Measurements from ENCODE around the gene FABP6. TPM values are rescaled to one million over a fixed set of nuclear protein-coding genes. Genes with fewer than 3 reads are reported as not detected.

FABP6 gene
- total RNA-seq, 1 experiment from 2014 or later, result 0.31 TPM

DNA sequence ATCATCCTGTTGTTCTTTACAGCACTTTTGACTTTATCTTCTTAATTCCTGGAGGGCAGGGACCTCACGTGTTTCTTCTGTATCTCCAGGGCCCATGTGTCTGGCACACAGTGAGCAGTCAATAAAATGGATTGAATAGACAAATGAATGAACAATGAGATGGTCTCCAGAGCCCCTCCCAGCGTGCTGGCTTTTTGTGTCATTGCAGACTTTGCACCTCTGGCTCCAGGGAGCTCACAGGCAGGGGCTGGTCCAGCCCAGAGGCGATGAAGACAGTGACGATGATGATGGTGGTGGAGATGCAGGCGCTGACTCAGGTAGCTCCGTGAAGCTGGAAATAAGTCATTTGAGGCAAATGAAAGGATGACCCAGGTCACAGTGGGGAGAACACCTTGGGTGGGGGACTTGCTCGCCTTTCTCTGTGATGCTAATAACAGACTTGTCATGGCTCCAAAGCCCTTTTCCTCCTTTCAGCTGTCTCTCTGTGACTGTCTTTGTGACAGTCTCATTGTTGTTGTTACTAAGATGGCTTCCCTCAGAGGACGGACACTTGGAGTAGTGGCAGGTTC is 30.4 kb upstream of the FABP6 start:
- DNase-seq (ENCODE audit: low read depth, low spot score) (no peak), ATAC-seq (no peak)
- Histone ChIP-seq H3K9me3 (ENCODE audit: control insufficient read depth, insufficient read depth, low read depth, low read length) (no peaks in the 10 kb centered on the region), H3K4me3 (ENCODE audit: low read depth in 2 of 2, low read length in 2 of 2) (peak overlapping the region; percentile 42 to 62), H3K4me1 (ENCODE audit: control insufficient read depth, insufficient read depth, low read length) (peaks cover 4% of the 10 kb centered on the region), H3K36me3 (ENCODE audit: control insufficient read depth, insufficient read depth, low read length) (no peaks in the 10 kb centered on the region), H3K27me3 (ENCODE audit: control insufficient read depth, insufficient read depth, low read length) (no peaks in the 10 kb centered on the region), H3K27ac (ENCODE audit: low read length) (peak overlapping the region; percentile 36; the same call in 1 of the 2 replicates)
- no peak for TF ChIP-seq POLR2AphosphoS5 (IDR thresholded peaks at IDR 0.05; ENCODE audit: low read depth, low read length)
- no peak for TF ChIP-seq CTCF (IDR thresholded peaks at IDR 0.05)
- POLR2A ChIA-PET, result no interaction called here
- no TSS peak for BruUV-seq (replicated peaks)
- CTCF ChIA-PET, result interaction anchor here (1.0 to 2.5 kb wide), 3 partner anchors 114 to 146 kb away, joined by 3 to 8 read pairs (median 3); partner anchors contain the start of gene CCNJL
- intact Hi-C loops (cut with micrococcal nuclease; ENCODE audit: unreplicated experiment) (loop anchor here (1.0 kb wide), 2 partner anchors 146 to 192 kb away; no protein-coding TSS in a partner anchor), in situ Hi-C loops (cut with HindIII; ENCODE audit: low pct_unique_long_range_greater_than_20kb, low sequenced_read_pairs) (no loop called here)

DNA sequence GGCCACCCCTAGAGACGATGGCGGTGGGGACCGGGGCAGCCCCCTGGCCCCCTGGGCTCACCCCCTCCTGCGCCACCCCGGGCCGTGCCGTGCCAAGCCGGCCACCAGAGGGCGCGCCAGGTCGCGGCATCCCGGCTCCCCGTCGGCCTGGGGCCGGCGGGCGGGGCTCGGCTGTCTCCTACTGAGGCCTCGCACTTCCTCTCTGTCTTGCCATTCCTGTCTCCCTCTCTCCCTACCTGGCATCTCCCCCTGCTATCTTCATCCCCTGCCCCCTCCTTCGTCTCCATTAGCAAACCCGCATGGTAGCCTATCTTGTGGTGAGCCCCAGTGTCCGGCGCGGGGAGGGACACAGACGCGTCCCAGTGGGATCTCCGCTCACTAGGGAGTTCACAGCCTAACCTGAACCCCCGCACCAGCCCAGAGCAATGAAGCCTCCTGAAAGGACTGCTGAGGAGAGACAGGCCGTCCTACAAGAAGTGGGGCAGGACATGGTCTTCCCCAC is 29.8 kb upstream of the FABP6 start:
- DNase-seq (ENCODE audit: low read depth, low spot score), result no peak
- intact Hi-C loops (cut with micrococcal nuclease; ENCODE audit: unreplicated experiment) (loop anchor here (1.0 kb wide), 2 partner anchors 146 to 192 kb away; no protein-coding TSS in a partner anchor), in situ Hi-C loops (cut with HindIII; ENCODE audit: low pct_unique_long_range_greater_than_20kb, low sequenced_read_pairs) (no loop called here)

More for the DNA sequence above, 29.8 kb upstream of the FABP6 start:
- Histone ChIP-seq H3K9me3 (ENCODE audit: control insufficient read depth, insufficient read depth, low read depth, low read length) (no peaks in the 10 kb centered on the region), H3K4me1 (ENCODE audit: control insufficient read depth, insufficient read depth, low read length) (peaks cover 4% of the 10 kb centered on the region), H3K4me3 (ENCODE audit: low read depth in 2 of 2, low read length in 2 of 2) (peak overlapping the region; percentile 42 to 62), H3K27ac (ENCODE audit: low read length) (peak overlapping the region; percentile 80), H3K27me3 (ENCODE audit: control insufficient read depth, insufficient read depth, low read length) (no peaks in the 10 kb centered on the region), H3K36me3 (ENCODE audit: control insufficient read depth, insufficient read depth, low read length) (no peaks in the 10 kb centered on the region)
- CTCF ChIA-PET, result interaction anchor here (1.0 to 2.5 kb wide), 3 partner anchors 113 to 146 kb away, joined by 3 to 8 read pairs (median 3); partner anchors contain the start of gene CCNJL
- POLR2A ChIA-PET, result no interaction called here
- no TSS peak for BruUV-seq (replicated peaks)
- TF ChIP-seq REST (IDR thresholded peaks at IDR 0.05; ENCODE audit: insufficient read depth in 1 of 2, low read depth in 2 of 2, low read length in 1 of 2) (no peak), SIN3A (IDR thresholded peaks at IDR 0.05; ENCODE audit: borderline replicate concordance, insufficient read depth, low read depth, low read length) (no peak), CTCF (IDR thresholded peaks at IDR 0.05) (peak; percentile 98)
- ATAC-seq, result peak; percentile 99
